ENCODE measurements around the gene EFNA1. TPM values are rescaled to one million over a fixed set of nuclear protein-coding genes. Genes with fewer than 3 reads are reported as not detected.

Gene EFNA1
- total RNA-seq, 6 experiments from 2014 or later: 87.5 to 419 (median 196) TPM

DNA sequence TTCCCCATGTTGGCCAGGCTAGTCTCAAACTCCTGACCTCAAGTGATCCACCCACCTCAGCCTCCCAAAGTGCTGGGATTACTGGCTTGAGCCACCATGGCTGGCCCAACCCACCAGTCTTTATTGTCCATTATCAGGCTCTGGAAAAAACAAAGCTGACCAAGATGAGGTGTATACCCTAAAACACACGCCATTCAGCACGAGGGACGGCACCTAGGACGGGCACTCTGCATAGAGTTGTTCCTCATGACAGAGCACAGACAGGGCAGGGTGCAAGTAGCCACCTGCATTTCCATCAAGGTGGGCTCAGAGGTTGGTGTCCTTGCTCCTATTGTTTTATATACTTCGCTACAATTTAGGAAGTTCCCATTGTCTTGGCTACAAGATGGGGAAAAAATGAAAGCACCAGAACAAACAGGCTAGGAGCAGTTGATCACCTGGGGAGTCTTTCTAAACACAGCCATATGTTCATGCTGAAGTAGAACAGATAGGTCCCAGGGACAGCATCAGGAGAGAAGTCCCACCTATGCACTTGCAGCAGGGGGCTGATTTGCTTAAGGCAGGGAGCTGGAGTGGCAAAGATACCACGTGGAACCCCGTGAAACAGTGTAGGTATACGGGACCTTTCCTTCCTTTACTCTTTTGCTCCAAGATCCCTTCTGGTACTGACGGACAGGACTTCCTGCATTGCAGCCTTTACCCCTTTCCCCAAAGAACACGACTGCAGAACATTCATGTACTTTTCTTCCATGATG is 41.0 kb downstream of the EFNA1 start:
- no peak for TF ChIP-seq POLR2A (IDR thresholded peaks at IDR 0.05)
- TF ChIP-seq, protein P1, sequence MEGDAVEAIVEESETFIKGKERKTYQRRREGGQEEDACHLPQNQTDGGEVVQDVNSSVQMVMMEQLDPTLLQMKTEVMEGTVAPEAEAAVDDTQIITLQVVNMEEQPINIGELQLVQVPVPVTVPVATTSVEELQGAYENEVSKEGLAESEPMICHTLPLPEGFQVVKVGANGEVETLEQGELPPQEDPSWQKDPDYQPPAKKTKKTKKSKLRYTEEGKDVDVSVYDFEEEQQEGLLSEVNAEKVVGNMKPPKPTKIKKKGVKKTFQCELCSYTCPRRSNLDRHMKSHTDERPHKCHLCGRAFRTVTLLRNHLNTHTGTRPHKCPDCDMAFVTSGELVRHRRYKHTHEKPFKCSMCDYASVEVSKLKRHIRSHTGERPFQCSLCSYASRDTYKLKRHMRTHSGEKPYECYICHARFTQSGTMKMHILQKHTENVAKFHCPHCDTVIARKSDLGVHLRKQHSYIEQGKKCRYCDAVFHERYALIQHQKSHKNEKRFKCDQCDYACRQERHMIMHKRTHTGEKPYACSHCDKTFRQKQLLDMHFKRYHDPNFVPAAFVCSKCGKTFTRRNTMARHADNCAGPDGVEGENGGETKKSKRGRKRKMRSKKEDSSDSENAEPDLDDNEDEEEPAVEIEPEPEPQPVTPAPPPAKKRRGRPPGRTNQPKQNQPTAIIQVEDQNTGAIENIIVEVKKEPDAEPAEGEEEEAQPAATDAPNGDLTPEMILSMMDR (IDR thresholded peaks at IDR 0.05): no peak
- WGBS (ENCODE audit: insufficient coverage, low coverage, low lambda C conversion rate, missing lambda C conversion rate): 72% methylated on average over 3 of the region's 10 CpGs
- no peaks in the 10 kb centered on the region for H3K27me3 ChIP-seq
- DNase-seq: no peak
- H3K36me3 ChIP-seq: peaks cover 0 to 10% (median 5%) of the 10 kb centered on the region in 4 donors
- no peak overlapping the region for H3K27ac ChIP-seq
- intact Hi-C loops (cut with DNase I): loop anchor here (5.0 kb wide), 1 partner anchor 76 kb away; no protein-coding TSS in a partner anchor
- no peak overlapping the region for H3K4me3 ChIP-seq
- H3K4me1 ChIP-seq: peaks cover 0 to 7% (median 2%) of the 10 kb centered on the region in 4 donors
- ATAC-seq: no peak
- H3K9me3 ChIP-seq: no peaks in the 10 kb centered on the region

DNA sequence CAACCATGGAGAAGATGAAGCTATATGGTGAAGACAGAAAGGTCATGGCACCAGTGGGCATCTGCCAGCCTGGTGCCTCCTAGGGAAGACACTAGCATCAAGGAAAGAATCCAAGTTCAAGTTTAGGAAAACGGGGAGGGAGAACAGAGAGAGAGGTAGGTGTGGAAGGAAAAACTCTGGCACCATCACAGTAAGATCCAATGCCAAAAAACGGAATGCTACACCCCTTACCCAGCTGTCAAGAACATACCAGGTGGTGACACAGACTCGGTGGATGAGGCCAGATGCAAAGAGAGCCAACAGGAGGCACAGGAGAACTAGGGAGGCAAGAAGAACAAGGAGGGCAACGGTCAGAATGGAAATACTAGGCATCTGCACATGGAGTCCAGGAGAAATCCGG is 41.9 kb downstream of the EFNA1 start:
- Histone ChIP-seq H3K4me3 (no peak overlapping the region), H3K9me3 (no peaks in the 10 kb centered on the region), H3K4me1 (peaks cover 0 to 7% (median 2%) of the 10 kb centered on the region in 4 donors), H3K27ac (no peak overlapping the region), H3K36me3 (peaks cover 0 to 10% (median 5%) of the 10 kb centered on the region in 4 donors), H3K27me3 (no peaks in the 10 kb centered on the region)
- intact Hi-C loops (cut with DNase I): loop anchor here (5.0 kb wide), 1 partner anchor 77 kb away; no protein-coding TSS in a partner anchor
- no peak for DNase-seq
- TF ChIP-seq POLR2A (IDR thresholded peaks at IDR 0.05): no peak
- TF ChIP-seq, protein P1 (IDR thresholded peaks at IDR 0.05): no peak
- WGBS (ENCODE audit: insufficient coverage, low coverage, low lambda C conversion rate, missing lambda C conversion rate): 69% methylated on average over 5 of the region's 5 CpGs
- no peak for ATAC-seq

- intact Hi-C loops (cut with DNase I): no loop called here
- peaks cover 0 to 10% (median 5%) of the 10 kb centered on the region in 4 donors for H3K36me3 ChIP-seq
- WGBS (ENCODE audit: insufficient coverage, low coverage, low lambda C conversion rate, missing lambda C conversion rate): 100% methylated on average over 1 of the region's 2 CpGs
- TF ChIP-seq POLR2A (IDR thresholded peaks at IDR 0.05): no peak
- TF ChIP-seq, protein P1 (IDR thresholded peaks at IDR 0.05): no peak
- H3K4me3 ChIP-seq: no peak overlapping the region
- peaks cover 0 to 7% (median 2%) of the 10 kb centered on the region in 4 donors for H3K4me1 ChIP-seq
- H3K27ac ChIP-seq: no peak overlapping the region
- no peaks in the 10 kb centered on the region for H3K27me3 ChIP-seq
- ATAC-seq: no peak
- no peaks in the 10 kb centered on the region for H3K9me3 ChIP-seq
- no peak for DNase-seq
These were observed 42.6 kb downstream of the EFNA1 start for GRCh38 chr1:155170101-155170785.

DNA sequence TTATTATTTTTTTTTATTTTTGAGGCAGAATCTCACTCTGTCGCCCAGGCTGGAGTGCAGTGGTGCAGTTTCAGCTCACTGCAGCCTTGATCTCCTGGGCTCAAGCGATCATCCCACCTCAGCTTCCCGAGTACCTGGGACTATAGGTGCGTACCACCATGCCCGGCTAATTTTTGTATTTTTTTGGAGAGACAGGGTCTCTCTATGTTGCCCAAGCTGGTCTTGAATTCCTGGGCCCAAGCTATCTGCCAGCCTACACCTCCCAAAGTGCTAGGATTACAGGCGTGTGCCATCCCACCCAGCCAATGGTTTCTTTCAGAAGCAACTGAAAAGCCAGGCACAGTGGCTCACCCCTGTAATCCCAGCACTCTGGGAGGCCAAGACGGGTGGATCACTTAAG is 43.1 kb downstream of the EFNA1 start:
- TF ChIP-seq, protein P1 (IDR thresholded peaks at IDR 0.05): no peak
- TF ChIP-seq POLR2A (IDR thresholded peaks at IDR 0.05): no peak
- WGBS (ENCODE audit: insufficient coverage, low coverage, low lambda C conversion rate, missing lambda C conversion rate): 96% methylated on average over 7 of the region's 7 CpGs
- H3K27ac ChIP-seq: no peak overlapping the region
- H3K4me3 ChIP-seq: no peak overlapping the region
- intact Hi-C loops (cut with DNase I): no loop called here
- H3K27me3 ChIP-seq: no peaks in the 10 kb centered on the region
- no peak for DNase-seq
- no peak for ATAC-seq
- no peaks in the 10 kb centered on the region for H3K9me3 ChIP-seq
- H3K4me1 ChIP-seq: peaks cover 0 to 7% (median 2%) of the 10 kb centered on the region in 4 donors
- H3K36me3 ChIP-seq: peaks cover 0 to 10% (median 5%) of the 10 kb centered on the region in 4 donors

Measured in right lobe of liver (tissue), 6 donors.